ENCODE results near the gene IMPDH2. TPM values are rescaled to one million over a fixed set of nuclear protein-coding genes. Genes with fewer than 3 reads are reported as not detected.

Gene IMPDH2
- total and polyA plus RNA-seq, 2 of the 8 experiments (the other 6 are each of a cell fraction or from before 2014, with no cell fraction given) = 374 to 409 TPM

- POLR2A ChIA-PET (ENCODE audit: partially characterized antibody) = interaction anchor here (1.0 to 33.9 kb wide), 15 partner anchors 10 to 426 kb away, joined by 3 to 1518 read pairs (median 6); partner anchors contain the start of genes DALRD3, KLHDC8B, LAMB2 and P4HTM
- H3K27ac ChIP-seq (ENCODE audit: low read depth, low read length) = peak overlapping the region; percentile 86
- H3K4ac ChIP-seq (replicated peaks; ENCODE audit: insufficient read length, low read depth, low read length) = no peak overlapping the region
These were observed 6.5 kb downstream of the IMPDH2 start for GRCh38 chr3:49022688-49023171.

More at GRCh38 chr3:49022688-49023171, 6.5 kb downstream of the IMPDH2 start:
- Histone ChIP-seq H3K36me3 (ENCODE audit: control insufficient read depth in 2 of 4, insufficient read depth in 4 of 4, low read length in 3 of 4) (peaks cover 32 to 48% (median 42%) of the 10 kb centered on the region in 4 experiments), H2AFZ (ENCODE audit: low read length) (no peak overlapping the region), H2AK5ac (ENCODE audit: low read depth, low read length) (peak overlapping the region; percentile 11; the same call in 1 of the 2 replicates), H2BK20ac (ENCODE audit: low read length) (no peak overlapping the region), H2BK15ac (ENCODE audit: low read length) (no peak overlapping the region), H3K56ac (replicated peaks; ENCODE audit: insufficient read length, low read depth, low read length) (peak overlapping the region; percentile 88), H2BK12ac (ENCODE audit: low read depth, low read length) (no peak overlapping the region), H2BK120ac (replicated peaks; ENCODE audit: low read depth, low read length) (no peak overlapping the region), H3K27me3 (replicated peaks in 1 of 4; ENCODE audit: control insufficient read depth in 3 of 4, extremely low read depth in 1 of 4, insufficient read depth in 3 of 4, low read length in 3 of 4) (no peaks in the 10 kb centered on the region; a peak in 1 of 7 replicates), H4K91ac (replicated peaks; ENCODE audit: insufficient read length, low read length) (no peak overlapping the region), H3K4me2 (ENCODE audit: insufficient read depth in 1 of 2, low read depth in 2 of 2, low read length in 2 of 2) (peak overlapping the region; percentile 96 to 98), H2BK5ac (ENCODE audit: low read depth, low read length) (peak overlapping the region; percentile 94), H3K79me1 (ENCODE audit: low read depth, low read length) (peaks cover 5% of the 10 kb centered on the region), H3K79me2 (ENCODE audit: control insufficient read depth in 1 of 2, insufficient read depth in 2 of 2, low read length in 2 of 2) (peaks cover 0 to 19% of the 10 kb centered on the region in 2 experiments; a peak in 1 of 4 replicates), H4K8ac (ENCODE audit: extremely low read depth, insufficient read depth, low read length) (peak overlapping the region; percentile 98; the same call in 1 of the 2 replicates), H3K23ac (ENCODE audit: insufficient read length) (no peak overlapping the region), H3K9me3 (ENCODE audit: insufficient read depth in 2 of 2, low read depth in 1 of 2, low read length in 1 of 2) (no peaks in the 10 kb centered on the region), H3K23me2 (ENCODE audit: low read depth, low read length) (peaks cover 27% of the 10 kb centered on the region), H4K20me1 (replicated peaks in 1 of 2; ENCODE audit: control insufficient read depth in 1 of 2, insufficient read depth in 2 of 2, low read length in 2 of 2) (peaks cover 8 to 15% of the 10 kb centered on the region in 2 experiments), H3K9ac (replicated peaks in 1 of 4; ENCODE audit: extremely low read depth in 1 of 4, low read depth in 3 of 4, low read length in 3 of 4) (peak overlapping the region; percentile 94 to 96 (median 96)), H4K5ac (ENCODE audit: insufficient read length, low read depth, low read length) (peak overlapping the region; percentile 81), H3K18ac (ENCODE audit: extremely low read depth, low read length) (no peak overlapping the region), H3K14ac (ENCODE audit: insufficient read length) (no peak overlapping the region), H3K4me3 (ENCODE audit: extremely low read depth in 1 of 4, insufficient read depth in 2 of 4, low read depth in 3 of 4, low read length in 4 of 4) (peak overlapping the region; percentile 84 to 97 (median 95)), H3K4me1 (replicated peaks in 1 of 4; ENCODE audit: control insufficient read depth in 3 of 4, insufficient read depth in 4 of 4, low read length in 3 of 4) (peaks cover 0 to 16% (median 9%) of the 10 kb centered on the region in 4 experiments; a peak in 6 of 7 replicates)
- WGBS, 2 experiments (ENCODE audit: extremely low coverage in 1 of 2, insufficient coverage in 1 of 2, insufficient read length in 1 of 2, insufficient replicate concordance in 2 of 2, low coverage in 1 of 2, low lambda C conversion rate in 2 of 2, missing lambda C conversion rate in 1 of 2) = 34% methylated on average over 12 of the region's 12 CpGs; no CpG with 5 or more reads in 1 of the 2 experiments
- TF ChIP-seq KDM5A (IDR thresholded peaks at IDR 0.05; ENCODE audit: low read length) (no peak), POLR2A (IDR thresholded peaks at IDR 0.05; ENCODE audit: control extremely low read depth in 1 of 2, low read depth in 2 of 2, low read length in 2 of 2) (peak in 1 of 2 experiments; percentile 48; a peak in 1 of 3 replicates), SRF (IDR thresholded peaks at IDR 0.05; ENCODE audit: low read depth, low read length) (no peak), POLR2AphosphoS5 (IDR thresholded peaks at IDR 0.05; ENCODE audit: low read depth, low read length) (peak; percentile 72), TAF1 (IDR thresholded peaks at IDR 0.05; ENCODE audit: low read depth, low read length) (no peak), CBX5 (IDR thresholded peaks at IDR 0.05; ENCODE audit: low read depth, low read length) (no peak), TEAD4 (IDR thresholded peaks at IDR 0.05; ENCODE audit: low read depth, low read length) (no peak)
- CTCF ChIA-PET (ENCODE audit: partially characterized antibody) = interaction anchor here (0.9 to 24.3 kb wide), 16 partner anchors 9 to 135 kb away, joined by 3 to 467 read pairs (median 4); partner anchors contain the start of genes P4HTM, QRICH1, USP19 and WDR6
- DNase-seq (ENCODE audit: low read depth in 1 of 2, low spot score in 2 of 2) (no peak), FAIRE-seq (no peak)

All from H1 (cell line).